ENCODE measurements around the gene TFEB. TPM values are rescaled to one million over a fixed set of nuclear protein-coding genes. Genes with fewer than 3 reads are reported as not detected.

The TFEB gene
- polyA plus RNA-seq, 3 donors, result 7.9 to 9.9 (median 9.4) TPM

DNA sequence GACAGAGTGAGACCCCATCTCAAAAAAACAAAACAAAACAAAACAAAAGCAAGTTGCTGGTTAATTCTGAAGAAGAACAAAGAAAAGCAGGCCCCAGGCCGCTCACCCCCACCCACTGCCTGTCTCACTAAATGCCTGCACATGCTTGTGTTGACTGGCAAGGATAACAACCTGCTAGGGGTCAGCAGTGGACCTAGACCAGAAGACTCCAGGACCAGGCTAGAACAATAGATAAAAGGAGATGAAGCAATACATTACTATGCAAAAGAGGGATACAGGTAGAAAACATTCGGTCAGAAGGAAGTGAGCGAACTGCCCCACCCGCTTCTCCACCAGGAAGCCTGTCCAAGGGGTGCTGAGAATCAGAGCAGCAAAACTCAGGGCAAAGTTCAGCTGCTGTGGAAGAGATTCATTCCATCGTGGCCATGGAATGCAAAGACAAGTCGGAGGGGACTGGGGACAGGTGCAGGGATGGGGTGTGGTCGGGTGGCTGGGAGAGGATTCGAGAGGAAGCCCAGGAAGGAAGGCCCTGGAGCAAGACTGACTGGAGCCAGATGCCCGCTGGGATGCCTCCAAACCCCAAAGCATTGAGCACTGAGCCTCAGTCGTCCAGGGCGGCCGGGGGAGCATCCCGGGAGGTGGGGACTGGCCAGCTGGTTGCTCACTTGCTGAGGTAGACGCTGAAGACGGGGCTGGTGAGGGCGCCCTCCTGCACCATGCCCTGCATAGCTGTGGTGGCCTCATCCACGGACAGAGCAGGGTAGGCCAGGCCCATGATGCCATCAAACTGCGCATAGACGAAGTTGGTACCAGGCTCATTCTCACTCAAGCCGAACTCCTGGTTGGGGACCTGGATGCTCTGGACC is 6.5 kb upstream of the TFEB start:
- no peak for DNase-seq

DNA sequence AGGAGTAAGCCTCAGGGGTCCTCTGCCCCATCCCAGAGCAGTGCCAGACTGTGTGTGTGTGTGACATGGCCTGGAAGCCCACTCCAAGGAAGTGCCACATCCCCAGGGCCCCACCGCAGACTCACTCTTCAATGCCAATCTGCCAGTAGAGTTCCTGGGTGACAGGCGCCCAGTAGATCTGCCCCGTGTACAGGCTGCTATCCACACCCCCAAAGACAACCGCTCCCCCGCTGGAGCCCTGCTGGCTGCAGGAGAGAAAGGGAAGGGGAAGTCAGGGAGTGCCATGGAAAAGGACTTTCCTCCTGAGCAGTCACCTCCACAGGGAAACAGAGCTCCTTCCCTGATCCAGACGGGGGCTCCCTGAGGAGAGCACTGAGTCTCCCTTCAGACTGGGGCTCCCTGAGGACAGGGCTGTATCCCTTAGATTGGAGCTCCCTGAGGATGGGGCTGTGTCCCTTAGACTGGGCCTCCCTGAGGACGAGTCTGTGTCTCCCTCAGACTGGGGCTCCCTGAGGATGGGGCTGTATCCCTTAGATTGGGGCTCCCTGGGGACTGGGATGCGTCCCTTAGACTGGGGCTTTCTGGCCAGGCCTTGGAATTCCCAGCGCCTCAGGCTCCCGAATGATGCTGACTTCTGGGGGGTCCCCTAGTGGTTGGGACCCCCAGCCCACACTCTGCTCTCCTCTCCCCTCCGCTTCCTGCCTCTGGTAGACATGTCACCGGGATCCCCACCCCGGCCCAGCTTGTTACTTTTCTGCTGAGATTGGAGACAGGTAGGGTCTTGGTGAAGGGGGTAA is 5.2 kb upstream of the TFEB start:
- no peak for DNase-seq

DNA sequence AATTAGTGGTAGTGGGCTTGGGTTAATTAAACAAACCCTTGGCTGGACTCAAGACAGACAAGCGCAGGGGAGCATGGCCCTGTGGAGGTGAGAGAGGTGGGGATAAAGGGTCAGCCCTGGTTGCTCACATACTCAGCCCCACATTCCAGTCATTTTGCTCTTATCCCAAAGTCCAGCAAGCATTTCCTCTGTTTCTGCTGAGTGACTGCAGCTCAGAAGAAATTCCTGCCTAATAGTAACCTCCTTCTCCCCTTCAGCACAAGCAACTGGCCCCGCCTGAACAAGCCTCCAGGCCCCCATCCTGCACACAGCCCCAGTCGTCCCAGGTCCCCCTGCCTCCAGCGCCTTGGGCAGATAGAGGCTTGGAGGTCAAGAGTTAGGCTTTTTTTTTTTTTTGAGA is 3.6 kb upstream of the TFEB start:
- no peak for DNase-seq

DNA sequence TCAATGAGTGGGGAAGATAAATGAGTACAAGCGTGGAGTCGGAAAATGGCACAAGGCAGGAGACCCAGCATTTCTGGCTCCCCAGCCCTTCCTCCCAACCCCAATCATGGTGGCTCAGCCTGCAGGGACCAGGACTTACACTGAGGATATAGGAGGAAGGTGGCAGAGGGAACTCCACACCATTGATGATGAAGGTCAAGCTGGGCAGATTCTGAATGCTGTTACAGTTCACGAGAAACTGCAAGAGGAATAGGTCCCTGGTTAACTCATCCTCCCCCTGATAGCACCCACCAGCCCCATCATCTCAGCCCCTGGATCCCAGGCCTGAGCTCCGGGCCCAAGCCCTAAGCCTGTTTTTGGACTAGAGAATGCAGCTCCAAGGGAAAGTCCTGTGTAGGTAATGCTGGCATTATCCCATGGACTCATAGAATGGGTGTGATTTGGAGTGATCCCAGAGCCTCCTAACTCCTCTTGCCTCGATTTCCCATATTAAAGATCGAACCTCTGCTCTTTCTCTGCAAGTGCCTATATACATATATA is 2.3 kb upstream of the TFEB start:
- DNase-seq, result no peak

DNA sequence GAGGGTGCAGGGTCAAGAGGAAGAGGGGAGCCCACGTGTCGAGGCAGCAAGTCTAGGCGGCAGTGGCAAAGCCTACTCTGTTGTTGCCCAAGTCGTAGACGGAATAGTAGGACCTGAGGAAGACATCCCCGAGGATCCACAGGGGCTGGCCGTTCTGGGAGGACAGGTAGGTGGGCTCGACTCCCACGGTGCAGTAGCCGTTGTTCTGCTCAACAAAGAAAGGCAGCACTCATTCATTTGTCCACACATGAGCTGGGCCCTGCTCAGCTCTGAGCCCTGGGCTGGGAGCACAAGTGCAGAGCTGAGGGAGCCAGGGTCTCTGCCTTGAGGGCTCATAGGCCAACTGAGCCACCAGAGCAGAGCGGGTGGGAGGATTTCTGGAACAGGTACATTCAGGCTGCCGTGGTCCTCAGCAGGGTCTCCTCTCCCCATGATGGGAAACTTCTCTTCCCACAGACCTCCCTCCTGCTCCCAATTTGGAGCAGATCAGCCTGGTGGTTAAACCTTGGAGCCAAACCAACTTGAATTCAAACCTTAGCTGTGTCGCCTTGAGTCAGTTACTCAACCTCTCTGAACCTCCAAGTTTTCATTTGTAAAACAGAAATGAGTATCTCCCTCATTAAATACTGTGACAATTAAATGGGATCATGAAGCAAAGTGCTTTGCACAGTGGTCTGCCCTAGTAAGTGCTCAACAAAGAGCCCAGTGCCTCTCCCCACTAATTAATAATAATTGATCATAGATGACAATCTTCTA is 1.6 kb upstream of the TFEB start:
- DNase-seq, result no peak

DNA sequence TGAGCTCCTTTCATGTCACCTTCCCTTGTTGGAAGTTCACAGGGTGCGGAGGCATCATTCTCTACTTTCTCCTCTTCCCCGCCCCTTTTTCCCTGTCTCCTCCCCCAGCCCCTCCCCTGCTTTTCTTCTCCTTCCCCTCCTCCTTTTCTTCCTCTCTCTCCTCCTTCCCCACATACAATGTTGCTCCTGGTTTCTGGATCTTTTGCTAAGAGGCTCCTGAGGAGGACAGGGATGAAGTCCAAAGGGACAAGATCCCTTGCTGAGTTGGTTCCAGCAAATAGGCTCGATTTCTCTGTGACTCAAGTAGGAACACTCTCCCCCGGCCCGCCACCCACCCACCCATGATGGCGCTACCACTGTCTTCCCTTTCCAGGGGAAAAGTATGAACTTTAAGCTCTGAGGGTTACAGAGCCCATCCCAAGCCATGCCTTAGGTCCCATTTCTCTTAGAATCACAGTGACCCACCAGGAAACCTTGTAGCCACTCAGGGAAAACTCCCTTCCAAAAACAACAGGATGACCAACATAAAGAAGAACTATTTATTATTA is 852 bp upstream of the TFEB start:
- no peak for DNase-seq

- DNase-seq, result peak; percentile 69
Observed at GRCh38 chr6:41734666-41735426, 562 bp downstream of the TFEB start.

DNA sequence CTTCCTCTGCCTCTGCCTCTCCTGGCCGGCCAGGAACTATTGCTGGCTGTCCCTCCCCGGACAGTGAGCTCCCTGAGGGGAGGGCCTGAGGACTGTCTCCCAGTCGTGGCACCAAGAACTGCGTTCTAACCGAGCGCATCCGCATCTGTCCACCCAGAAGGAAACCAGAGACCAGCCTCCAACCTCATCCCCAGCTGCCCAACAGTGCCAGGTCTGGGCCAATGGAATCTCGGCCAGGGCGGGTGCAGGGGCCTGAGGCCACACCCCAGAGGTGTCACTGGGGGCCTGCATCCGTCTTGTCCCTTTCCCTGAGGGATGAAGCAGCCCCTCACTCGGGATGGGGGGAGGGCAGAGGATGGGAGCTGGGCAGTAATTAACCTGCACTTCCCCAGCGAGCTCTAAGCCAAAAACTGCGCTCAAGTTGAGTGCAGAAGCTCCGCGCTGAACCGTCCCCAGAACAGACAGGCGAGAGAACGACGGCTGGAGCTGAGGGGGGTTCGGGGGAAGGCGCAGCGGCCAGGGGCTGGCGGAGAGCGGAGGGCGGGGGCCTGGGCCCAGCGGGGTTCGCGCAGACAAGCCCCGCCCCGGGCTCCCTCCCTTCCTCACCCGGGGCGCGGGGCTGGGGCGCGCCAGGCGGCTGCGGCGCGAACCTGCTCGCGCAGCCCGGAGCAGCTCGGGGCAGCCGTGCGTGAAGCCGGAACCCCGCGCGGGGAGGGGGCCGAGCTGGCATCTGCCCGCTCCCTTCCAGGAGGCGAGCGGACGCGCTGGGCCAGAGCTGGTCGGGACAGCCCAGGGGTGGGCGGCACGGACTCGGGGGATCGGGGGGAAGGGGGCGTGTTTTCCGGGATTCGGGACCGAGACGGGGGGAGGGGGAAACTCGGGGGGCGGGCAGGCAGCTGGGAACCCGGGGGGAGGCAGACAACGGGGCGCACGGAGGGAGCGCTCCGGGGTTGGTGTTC is 1.4 kb downstream of the TFEB start:
- DNase-seq, result peak; percentile 76

- DNase-seq, result no peak
Observed at GRCh38 chr6:41733360-41733706, 2.1 kb downstream of the TFEB start.

- no peak for DNase-seq
Observed at GRCh38 chr6:41732591-41733359, 2.6 kb downstream of the TFEB start.

- DNase-seq, result no peak
Observed at GRCh38 chr6:41732149-41732548, 3.3 kb downstream of the TFEB start.

DNA sequence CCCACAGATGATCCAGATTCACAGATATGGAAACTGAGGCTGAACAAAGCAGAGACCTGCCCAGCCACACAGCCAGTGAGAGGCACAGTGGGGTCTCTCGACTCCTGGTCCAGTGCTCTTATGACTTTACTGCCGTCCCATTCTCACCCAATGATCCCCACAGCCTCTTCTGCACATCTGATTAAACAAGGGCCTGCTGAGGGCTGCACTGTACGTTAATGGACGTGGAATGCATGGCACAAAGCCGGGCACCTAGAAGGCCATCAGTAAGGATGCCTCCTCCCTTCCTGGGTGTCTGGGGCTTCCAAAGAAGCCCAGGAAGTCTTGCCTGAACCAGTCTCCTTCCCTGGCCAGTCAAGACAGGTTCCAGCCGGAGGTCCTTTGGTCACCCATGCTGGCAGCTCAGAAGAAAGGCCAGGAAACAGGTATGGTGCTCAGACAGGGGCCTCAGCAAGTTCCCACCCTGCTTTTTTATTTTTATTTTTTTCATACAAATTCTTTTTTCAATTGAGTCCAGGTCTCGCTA is 3.8 kb downstream of the TFEB start:
- no peak for DNase-seq

DNA sequence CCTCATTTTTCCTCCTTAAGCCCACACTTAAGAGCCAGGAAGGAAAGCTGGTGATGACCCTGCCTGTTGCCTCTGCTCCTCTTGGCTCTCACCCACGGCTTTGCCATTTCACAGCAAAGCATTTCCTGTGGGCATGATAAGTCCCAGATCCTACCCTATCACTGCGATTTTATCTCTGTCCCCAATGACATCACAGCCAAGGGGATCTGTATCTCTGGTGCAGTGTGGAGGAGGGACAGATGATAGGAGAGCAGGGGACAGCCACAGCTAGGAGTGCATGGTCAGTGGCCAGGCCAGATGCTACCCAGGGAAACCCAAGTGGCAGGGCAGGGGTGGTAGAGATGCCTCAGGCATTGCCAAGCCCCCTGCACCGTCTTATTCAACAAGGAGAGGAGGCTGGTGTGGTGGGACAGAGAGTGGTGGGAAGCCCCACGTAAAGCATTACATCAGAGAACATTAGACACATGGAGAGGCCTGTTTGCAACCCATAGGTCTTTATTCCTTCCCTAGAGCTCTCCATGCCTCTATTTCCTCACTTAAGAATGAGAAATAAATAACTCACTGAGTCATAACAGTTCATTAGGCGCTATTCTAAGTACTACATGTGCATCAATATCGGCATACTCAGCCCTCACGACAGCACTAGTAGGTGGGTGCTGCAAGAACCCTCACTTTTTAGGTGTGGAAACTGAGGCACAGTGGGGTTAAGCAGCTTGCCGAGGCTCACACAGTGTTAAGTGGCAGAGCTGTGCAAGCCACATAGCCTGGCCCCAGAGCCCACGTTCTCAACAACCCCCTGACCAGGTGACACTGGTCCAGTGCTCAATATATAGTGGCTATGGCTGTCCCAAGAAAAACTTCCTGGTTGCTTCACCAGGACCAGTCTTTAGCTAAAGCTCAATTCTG is 4.6 kb downstream of the TFEB start:
- no peak for DNase-seq

- DNase-seq, result no peak
Observed at GRCh38 chr6:41729624-41730023, 5.8 kb downstream of the TFEB start.

DNA sequence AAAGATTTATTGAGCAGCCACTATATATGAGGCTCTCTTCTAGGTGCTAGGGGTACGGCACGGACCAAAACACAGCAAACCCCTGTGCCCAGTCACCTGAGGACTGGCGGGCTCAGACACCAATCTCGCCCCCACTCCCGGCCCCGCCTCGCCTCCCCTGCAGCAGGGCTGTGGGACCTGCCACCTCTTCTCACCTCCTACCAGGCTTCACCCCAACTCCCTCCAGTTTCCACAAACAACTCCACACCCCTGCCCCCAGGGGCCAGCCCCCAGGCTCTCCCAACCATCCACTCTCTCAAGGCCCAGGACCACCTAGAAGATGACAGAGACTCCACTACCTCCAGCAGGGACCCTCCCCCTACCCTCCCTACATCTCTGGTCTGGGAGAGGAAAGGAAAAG is 6.5 kb downstream of the TFEB start:
- DNase-seq, result no peak

GRCh38 chr6:41728073-41728936 is 7.1 kb downstream of the TFEB start:
- no peak for DNase-seq

DNA sequence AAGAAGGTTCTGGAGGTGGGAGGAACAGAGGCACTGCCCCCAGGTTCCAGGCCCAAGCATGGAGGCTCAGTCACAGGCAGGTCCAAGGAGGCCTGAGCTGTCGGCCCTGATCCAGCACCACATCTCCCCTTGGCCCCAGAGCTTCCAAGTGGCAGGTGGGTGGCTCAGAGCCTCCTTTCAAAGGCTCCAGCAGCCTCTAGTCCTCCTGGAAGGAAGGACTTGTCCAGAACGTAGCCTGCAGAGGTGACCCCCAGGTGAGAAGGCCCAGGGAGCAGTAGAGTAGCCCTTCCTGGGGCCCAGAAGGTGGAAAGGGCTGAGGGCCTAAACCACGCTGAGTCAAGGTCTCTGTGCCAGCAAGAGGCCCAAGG is 7.7 kb downstream of the TFEB start:
- no peak for DNase-seq
